Right lobe of liver (tissue), 6 donors: ENCODE data around the gene CUBN. TPM values are rescaled to one million over a fixed set of nuclear protein-coding genes. Genes with fewer than 3 reads are reported as not detected.

Experiments used
- ATAC-seq, 4 donors: fragments of 200-7000 bp; cut with Tn5 transposase; one replicate each; pipeline ENCODE4 v1.9.1; 2020; ENCODE audit warnings: mild to moderate bottlenecking in 4 of 4, moderate library complexity in 4 of 4
- DNase-seq, 3 donors: peaks; one replicate each; pipeline ENCODE4 v3.0.0-alpha.2; 2020
- H3K27ac ChIP-seq, 3 donors: fragments of 200-600 bp; one replicate each; pipeline ENCODE4 v1.8.0; 2022
- H3K27me3 ChIP-seq, 2 donors: fragments of 200-600 bp; one replicate each; pipeline ENCODE4 v1.8.0; 2022
- H3K36me3 ChIP-seq, 4 donors: fragments of 200-600 bp; sonication (generic) in 1 of 4; one replicate each; pipeline versions ENCODE4 v1.5.1 to v1.8.0; 2017 to 2022; ENCODE audit warnings: control low read depth in 1 of 4
- H3K4me1 ChIP-seq, 4 donors: fragments of 200-600 bp; sonication (generic) in 1 of 4; one replicate each; pipeline versions ENCODE4 v1.5.1 to v1.8.0; 2017 to 2022; ENCODE audit warnings: control low read depth in 1 of 4
- H3K4me3 ChIP-seq, 3 donors: fragments of 200-600 bp; one replicate each; pipeline ENCODE4 v1.8.0; 2022
- H3K9me3 ChIP-seq, 4 donors: fragments of 200-600 bp; sonication (generic) in 1 of 4; one replicate each; pipeline versions ENCODE4 v1.5.1 to v1.8.0; 2017 to 2022; ENCODE audit warnings: control low read depth in 1 of 4
- POLR2A ChIP-seq: fragments of 450-650 bp; IDR thresholded peaks from one replicate; pipeline ENCODE4 v1.6.1; 2017; ENCODE audit warnings: antibody characterized with exemption, mild to moderate bottlenecking
- WGBS: methylation state at CpG from one replicate; pipeline ENCODE4 v1.1.6; 2018; ENCODE audit warnings: low coverage, low lambda C conversion rate; ENCODE audit not compliant: insufficient coverage; ENCODE audit errors: missing lambda C conversion rate; 5-methylcytosine and 5-hydroxymethylcytosine counted together
- intact Hi-C, 2 donors: fragments of 100-400 bp; cut with DNase I; formaldehyde crosslinking; loops; one replicate each; pipeline versions ENCODE4 v1.11.2 to v1.14.1; 2022
- total RNA-seq, 6 experiments: library from RNA; depleted of rRNA in 2 of 6; stranded (reverse); fragments of >200 nt in 2 of 6; fragmentation: NEBNext Ultra II Directional in 3 of 6; extraction: Animal tissue kit (Norgen Biotek cat#: 25700) in 3 of 6; gene quantifications; one replicate each; pipeline versions ENCODE4 v1.1.0 to v1.2.4, GENCODE V29; 2016 to 2023
- TF ChIP-seq, protein P1 (sequence below), 4 donors: fragments of 200-600 bp in 3 of 4; fragments of 450-650 bp in 1 of 4; IDR thresholded peaks; one replicate each; pipeline versions ENCODE4 v1.5.1 to v1.8.0; 2016 to 2022; ENCODE audit warnings: antibody characterized with exemption in 4 of 4, mild to moderate bottlenecking in 2 of 4
- donor health status: DM: no; HTN: yes; CAD: no.
- donor health status: DM: no; HTN: no; CAD: no.
- donor health status: DM: no; HTN: no; CAD: no.
- donor health status: DM: no; HTN: yes; CAD: no.
- donor health status: DM: no; HTN: yes; CAD: no.

CUBN gene
- total RNA-seq, 6 experiments from 2014 or later: 0.07 to 0.74 (median 0.27) TPM

DNA sequence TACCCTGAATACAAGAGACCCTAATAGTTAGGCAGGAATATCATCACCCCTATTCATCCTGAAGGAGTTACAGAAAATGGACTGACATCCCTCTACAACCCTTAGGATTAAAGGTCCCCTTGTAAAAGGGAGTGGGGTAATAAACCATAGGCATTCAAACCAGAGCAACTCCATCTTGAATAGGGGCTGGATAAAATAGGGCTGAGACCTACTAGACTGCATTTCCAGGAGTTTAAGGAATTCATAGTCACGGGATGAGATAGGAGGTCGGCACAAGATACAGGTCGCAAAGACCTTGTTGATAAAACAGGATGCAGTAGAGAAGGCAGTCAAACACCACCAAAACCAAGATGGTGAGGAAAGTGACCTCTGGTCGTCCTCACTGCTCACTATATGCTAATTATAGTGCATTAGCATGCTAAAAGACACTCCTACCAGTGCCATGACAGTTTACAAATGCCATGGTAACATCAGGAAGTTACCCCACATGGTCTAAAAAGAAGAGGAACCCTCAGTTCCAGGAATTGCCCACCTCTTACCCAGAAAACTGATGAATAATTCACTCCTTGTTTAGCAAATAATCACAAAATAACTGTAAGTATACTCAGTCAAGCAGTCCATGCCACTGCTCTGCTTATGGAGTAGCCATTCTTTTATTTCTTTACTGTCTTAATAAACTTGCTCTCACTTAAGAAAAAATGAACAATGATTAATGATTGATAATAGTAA is 37.2 kb downstream of the CUBN start:
- intact Hi-C loops: no loop called here
- Histone ChIP-seq H3K9me3 (no peaks in the 10 kb centered on the region), H3K36me3 (no peaks in the 10 kb centered on the region), H3K4me3 (no peak overlapping the region), H3K4me1 (no peaks in the 10 kb centered on the region), H3K27ac (no peak overlapping the region), H3K27me3 (no peaks in the 10 kb centered on the region)
- DNase-seq (no peak), ATAC-seq (no peak)
- no peak for TF ChIP-seq POLR2A
- TF ChIP-seq, protein P1, sequence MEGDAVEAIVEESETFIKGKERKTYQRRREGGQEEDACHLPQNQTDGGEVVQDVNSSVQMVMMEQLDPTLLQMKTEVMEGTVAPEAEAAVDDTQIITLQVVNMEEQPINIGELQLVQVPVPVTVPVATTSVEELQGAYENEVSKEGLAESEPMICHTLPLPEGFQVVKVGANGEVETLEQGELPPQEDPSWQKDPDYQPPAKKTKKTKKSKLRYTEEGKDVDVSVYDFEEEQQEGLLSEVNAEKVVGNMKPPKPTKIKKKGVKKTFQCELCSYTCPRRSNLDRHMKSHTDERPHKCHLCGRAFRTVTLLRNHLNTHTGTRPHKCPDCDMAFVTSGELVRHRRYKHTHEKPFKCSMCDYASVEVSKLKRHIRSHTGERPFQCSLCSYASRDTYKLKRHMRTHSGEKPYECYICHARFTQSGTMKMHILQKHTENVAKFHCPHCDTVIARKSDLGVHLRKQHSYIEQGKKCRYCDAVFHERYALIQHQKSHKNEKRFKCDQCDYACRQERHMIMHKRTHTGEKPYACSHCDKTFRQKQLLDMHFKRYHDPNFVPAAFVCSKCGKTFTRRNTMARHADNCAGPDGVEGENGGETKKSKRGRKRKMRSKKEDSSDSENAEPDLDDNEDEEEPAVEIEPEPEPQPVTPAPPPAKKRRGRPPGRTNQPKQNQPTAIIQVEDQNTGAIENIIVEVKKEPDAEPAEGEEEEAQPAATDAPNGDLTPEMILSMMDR (IDR thresholded peaks at IDR 0.05): no peak
- WGBS: 81% methylated on average over 4 of the region's 4 CpGs

DNA sequence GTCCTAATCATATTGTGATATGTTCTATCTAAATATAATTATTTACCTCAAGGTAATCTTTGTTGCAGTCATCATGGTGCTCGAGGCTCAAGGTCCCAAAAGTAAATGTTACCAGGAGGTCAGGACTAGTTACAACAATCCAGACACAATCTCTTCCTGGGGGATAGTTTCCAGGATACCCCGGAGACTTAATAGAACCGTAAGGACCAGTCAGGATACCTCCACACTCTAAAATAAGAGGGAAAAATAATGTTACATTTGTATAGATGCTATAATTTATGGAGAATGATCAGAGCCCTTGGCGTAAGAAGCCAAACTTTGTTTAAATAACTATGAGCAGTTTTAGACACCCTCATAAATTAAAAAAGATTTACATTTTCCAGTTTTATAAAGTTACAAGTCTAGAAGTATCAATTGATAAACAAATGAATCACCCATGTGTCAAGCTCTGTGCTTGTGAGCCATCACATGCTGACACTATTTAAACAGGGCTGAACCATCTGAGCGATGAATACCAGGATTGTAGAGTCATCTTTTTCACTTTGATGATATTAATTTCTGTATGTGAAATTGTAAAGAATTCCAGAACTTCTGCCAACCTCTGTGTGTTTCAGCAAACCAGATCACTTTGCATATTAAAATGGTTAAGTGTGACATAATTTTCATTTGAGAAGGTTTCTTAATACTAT is 41.3 kb downstream of the CUBN start:
- intact Hi-C loops: no loop called here
- 70% methylated on average over 5 of the region's 5 CpGs for WGBS
- Histone ChIP-seq H3K36me3 (no peaks in the 10 kb centered on the region), H3K4me3 (no peak overlapping the region), H3K9me3 (no peaks in the 10 kb centered on the region), H3K27me3 (no peaks in the 10 kb centered on the region), H3K4me1 (no peaks in the 10 kb centered on the region), H3K27ac (no peak overlapping the region)
- ATAC-seq: no peak
- TF ChIP-seq POLR2A: no peak
- TF ChIP-seq, protein P1 (IDR thresholded peaks at IDR 0.05): no peak
- no peak for DNase-seq

DNA sequence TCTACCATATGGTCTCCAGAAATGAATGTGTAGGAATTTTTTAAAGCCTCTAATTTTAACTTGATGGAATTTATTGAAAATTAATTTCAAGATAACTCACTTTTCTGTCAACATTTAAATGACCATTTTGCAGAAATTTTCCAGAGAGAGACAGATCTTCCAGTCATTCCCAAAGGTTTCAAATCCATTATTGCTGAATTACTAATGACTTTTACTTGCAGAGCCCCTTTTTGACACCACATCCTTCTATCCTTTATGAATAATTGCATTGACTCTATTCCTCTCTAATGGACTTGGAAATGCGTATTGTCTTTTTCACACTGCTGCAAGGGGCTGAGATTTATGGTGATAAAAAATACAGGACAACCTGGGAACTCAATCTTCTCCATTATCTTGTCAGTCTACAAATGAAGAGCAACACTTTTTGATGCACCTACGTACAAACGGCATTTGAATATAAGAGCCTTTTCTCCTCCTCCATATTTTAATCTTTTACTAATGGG is 42.7 kb downstream of the CUBN start:
- DNase-seq (no peak), ATAC-seq (no peak)
- no peak overlapping the region for H3K27ac ChIP-seq
- H3K9me3 ChIP-seq: no peaks in the 10 kb centered on the region
- no peak overlapping the region for H3K4me3 ChIP-seq
- H3K4me1 ChIP-seq: no peaks in the 10 kb centered on the region
- intact Hi-C loops: no loop called here
- TF ChIP-seq, protein P1 (IDR thresholded peaks at IDR 0.05): no peak
- no peak for TF ChIP-seq POLR2A
- H3K27me3 ChIP-seq: no peaks in the 10 kb centered on the region
- WGBS: 91% methylated on average over 3 of the region's 3 CpGs
- no peaks in the 10 kb centered on the region for H3K36me3 ChIP-seq

DNA sequence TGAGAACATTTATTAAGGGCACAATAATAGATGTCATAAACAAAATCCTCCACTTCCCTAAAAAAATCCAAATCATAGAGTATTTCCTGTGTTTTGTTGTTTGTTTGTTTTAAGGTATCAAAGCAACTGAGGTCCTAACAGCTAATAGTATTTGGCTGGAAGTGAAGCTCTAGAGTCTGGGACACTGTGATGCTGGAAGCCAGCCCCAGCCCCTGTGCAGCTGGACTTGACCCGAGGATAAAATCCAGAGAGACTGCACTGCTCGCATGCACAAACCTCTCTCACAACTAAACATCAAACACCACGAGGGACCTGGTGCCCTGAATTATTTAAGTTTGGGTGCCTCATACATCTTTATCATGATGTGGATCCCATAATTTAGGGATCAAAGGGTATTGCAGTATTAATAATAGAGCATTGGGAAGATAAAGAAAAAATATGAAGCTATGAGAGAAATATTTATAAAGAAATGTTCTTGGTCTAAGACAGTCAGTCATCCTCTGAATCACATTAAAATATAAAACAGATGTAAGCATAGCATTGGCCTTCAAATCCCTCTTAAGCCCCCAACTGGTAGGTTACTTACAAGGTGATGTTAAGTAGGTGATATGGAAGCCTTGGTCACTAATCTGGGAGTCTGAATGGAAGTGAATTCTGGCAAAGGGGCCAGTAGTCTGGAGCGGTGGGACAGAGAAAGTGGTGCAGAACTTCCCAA is 44.4 kb downstream of the CUBN start:
- TF ChIP-seq, protein P1 (IDR thresholded peaks at IDR 0.05): no peak
- no peak for TF ChIP-seq POLR2A

More for the DNA sequence above, 44.4 kb downstream of the CUBN start:
- intact Hi-C loops: no loop called here
- no peaks in the 10 kb centered on the region for H3K36me3 ChIP-seq
- H3K4me1 ChIP-seq: no peaks in the 10 kb centered on the region
- H3K27me3 ChIP-seq: no peaks in the 10 kb centered on the region
- H3K4me3 ChIP-seq: no peak overlapping the region
- H3K9me3 ChIP-seq: no peaks in the 10 kb centered on the region
- ATAC-seq (peak in 1 of 4 donors; percentile 24), DNase-seq (no peak)
- H3K27ac ChIP-seq: no peak overlapping the region
- WGBS: 67% methylated on average over 4 of the region's 4 CpGs
